KOPT-K1 (cell line): ENCODE measurements around the gene ZCCHC7.
"Not testable (repeated sequence)": the region's sequence is repeated elsewhere in the genome, so short reads cannot be mapped to it uniquely, and the experiment has no call there.

Source experiments
- H3K27ac ChIP-seq: fragments of 200-600 bp; sonication (generic); 2 replicates; pipeline ENCODE4 v1.5.1; 2016; ENCODE audit warnings: antibody characterized with exemption, mild to moderate bottlenecking, low read depth, low read length; ENCODE audit not compliant: poor library complexity, severe bottlenecking
- H3K36me3 ChIP-seq: fragments of 200-600 bp; sonication (generic); 2 replicates; pipeline ENCODE4 v1.5.1; 2017; ENCODE audit warnings: antibody characterized with exemption, mild to moderate bottlenecking, low read length, moderate library complexity; ENCODE audit not compliant: insufficient read depth
- H3K9me3 ChIP-seq: fragments of 200-600 bp; sonication (generic); 2 replicates; pipeline ENCODE4 v1.5.1; 2017; ENCODE audit warnings: antibody characterized with exemption, low read length, mild to moderate bottlenecking; ENCODE audit not compliant: insufficient read depth, poor library complexity, severe bottlenecking

The ZCCHC7 gene

GRCh38 chr9:37201581-37201980 lies 81.2 kb downstream of the ZCCHC7 start:
- H3K9me3 ChIP-seq, result peaks cover 9% of the 10 kb centered on the region
- H3K27ac ChIP-seq, result no peak overlapping the region
- peaks cover 24% of the 10 kb centered on the region; the same call in 1 of the 2 replicates for H3K36me3 ChIP-seq

DNA sequence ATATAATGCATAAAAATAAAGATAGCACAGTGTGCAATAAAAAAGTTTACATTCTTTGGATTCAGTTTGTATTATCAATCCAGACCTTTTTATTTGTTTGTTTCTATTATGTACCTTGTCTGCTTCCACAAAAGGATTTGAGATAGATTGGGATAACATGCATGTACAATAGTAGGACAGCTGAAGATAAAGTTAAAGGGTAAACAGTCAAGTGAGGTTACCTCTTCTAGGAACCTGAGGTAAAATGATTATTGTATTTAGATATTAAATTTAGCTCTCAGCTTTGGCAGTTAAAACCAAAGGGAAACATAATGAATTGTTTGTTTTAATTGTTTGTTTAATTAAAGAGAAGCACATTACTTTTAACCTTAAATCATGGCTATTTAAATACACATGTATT lies 81.7 kb downstream of the ZCCHC7 start:
- H3K9me3 ChIP-seq, result peaks cover 9% of the 10 kb centered on the region
- H3K27ac ChIP-seq, result no peak overlapping the region
- peaks cover 27% of the 10 kb centered on the region; the same call in 1 of the 2 replicates for H3K36me3 ChIP-seq

- H3K27ac ChIP-seq, H3K9me3 ChIP-seq: not testable (repeated sequence)
- H3K36me3 ChIP-seq, result peaks cover 34% of the 10 kb centered on the region; the same call in 1 of the 2 replicates
These were observed 83.1 kb downstream of the ZCCHC7 start for GRCh38 chr9:37203456-37203855.

DNA sequence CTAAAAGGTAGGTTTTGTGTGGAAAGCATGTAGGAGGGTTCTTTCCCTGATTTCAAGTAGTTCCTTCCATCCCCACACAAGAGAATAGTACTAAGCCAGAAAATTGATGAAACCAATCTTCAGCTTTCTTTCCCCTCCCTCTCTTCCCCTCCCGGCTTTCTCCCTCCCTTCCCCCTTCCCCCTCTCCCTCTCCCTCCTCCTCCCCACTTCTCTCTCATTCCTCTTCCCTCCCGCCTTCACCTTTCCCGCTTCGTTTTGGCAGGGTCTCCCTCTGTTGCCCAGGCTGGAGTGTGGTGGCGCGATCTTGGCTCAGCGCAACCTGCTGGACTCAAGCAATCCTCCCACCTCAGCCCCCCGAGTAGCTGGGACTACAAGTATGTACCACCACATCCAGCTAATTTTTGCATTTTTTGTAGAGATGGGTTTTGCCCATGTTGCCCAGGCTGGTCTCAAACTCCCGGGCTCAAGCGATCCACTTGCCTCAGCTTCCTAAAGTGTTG lies 85.8 kb downstream of the ZCCHC7 start:
- peaks cover 9% of the 10 kb centered on the region for H3K9me3 ChIP-seq
- H3K27ac ChIP-seq, result no peak overlapping the region
- H3K36me3 ChIP-seq, result peaks cover 34% of the 10 kb centered on the region; the same call in 1 of the 2 replicates

GRCh38 chr9:37209431-37210386 lies 89.3 kb downstream of the ZCCHC7 start:
- Histone ChIP-seq H3K27ac (no peak overlapping the region), H3K9me3 (no peaks in the 10 kb centered on the region), H3K36me3 (peaks cover 20% of the 10 kb centered on the region)

GRCh38 chr9:37210737-37211523 lies 90.6 kb downstream of the ZCCHC7 start:
- Histone ChIP-seq H3K36me3 (peaks cover 16% of the 10 kb centered on the region), H3K9me3 (no peaks in the 10 kb centered on the region), H3K27ac (no peak overlapping the region)

DNA sequence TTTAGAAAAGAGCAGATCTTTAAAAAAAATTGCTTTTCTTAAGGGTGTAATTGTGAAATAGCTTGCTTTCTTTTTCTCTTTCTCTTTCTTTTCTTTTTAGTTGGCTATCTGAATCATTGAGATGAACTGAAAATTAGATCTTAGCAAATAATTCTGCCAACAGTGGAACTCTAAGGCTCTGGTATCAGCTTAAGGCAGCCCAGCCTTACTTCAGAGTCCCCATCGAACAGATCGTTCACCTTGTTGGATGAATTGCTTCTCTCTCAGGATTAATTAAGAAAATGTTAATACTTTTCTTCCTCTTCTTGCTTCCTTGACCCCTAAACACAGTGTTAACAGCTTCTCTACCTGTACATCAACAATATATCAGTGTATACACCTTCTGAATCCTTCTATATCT lies 92.1 kb downstream of the ZCCHC7 start:
- Histone ChIP-seq H3K36me3 (peaks cover 8% of the 10 kb centered on the region), H3K9me3 (no peaks in the 10 kb centered on the region), H3K27ac (no peak overlapping the region)

- Histone ChIP-seq H3K36me3 (no peaks in the 10 kb centered on the region; the same call in 1 of the 2 replicates), H3K9me3 (no peaks in the 10 kb centered on the region), H3K27ac (no peak overlapping the region)
These were observed 95.0 kb downstream of the ZCCHC7 start for GRCh38 chr9:37215381-37215780.

DNA sequence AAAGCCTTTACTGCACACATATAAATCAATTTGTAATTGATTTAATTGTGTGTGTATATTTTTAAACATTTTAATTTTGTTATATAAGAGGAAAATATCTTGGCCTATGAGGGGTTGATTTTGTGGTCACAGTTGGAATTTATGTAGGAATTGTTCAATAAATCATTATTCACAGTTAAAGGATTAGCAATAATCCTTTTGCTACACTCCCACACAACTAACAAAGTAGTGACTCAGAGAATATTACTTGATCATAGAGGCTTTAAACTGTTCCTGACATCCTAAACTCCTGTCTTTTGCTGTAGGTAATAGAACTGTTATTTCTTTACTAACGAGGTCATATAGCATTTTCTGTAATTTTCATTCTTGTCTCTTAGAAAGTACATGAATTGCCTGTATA lies 95.5 kb downstream of the ZCCHC7 start:
- Histone ChIP-seq H3K27ac (no peak overlapping the region), H3K9me3 (no peaks in the 10 kb centered on the region), H3K36me3 (no peaks in the 10 kb centered on the region; the same call in 1 of the 2 replicates)

- H3K27ac ChIP-seq, result no peak overlapping the region
- no peaks in the 10 kb centered on the region for H3K9me3 ChIP-seq
- no peaks in the 10 kb centered on the region; the same call in 1 of the 2 replicates for H3K36me3 ChIP-seq
These were observed 96.8 kb downstream of the ZCCHC7 start for GRCh38 chr9:37217161-37217560.

GRCh38 chr9:37218800-37219425 lies 98.5 kb downstream of the ZCCHC7 start:
- Histone ChIP-seq H3K27ac (no peak overlapping the region), H3K36me3 (no peaks in the 10 kb centered on the region; the same call in 1 of the 2 replicates), H3K9me3 (no peaks in the 10 kb centered on the region)

DNA sequence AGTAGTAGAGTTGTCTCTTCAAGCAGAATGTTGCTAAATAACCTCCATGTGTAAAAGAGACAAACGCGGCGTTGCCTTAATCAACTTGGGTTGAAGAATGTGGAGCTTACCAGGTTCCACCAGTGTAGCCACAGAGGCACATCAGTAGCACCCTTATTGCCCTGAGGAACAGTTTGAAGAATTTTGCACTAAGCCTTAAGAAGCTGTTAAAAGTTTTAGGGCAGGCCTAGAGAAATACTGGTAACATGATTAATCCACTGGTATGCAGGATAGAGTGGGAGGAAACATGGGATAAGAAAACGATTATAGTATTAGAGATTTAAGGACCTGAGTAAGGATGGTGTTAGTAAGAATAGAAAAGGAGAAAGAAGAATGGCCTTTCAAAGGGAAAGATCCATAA lies 100.6 kb downstream of the ZCCHC7 start:
- Histone ChIP-seq H3K9me3 (no peaks in the 10 kb centered on the region), H3K36me3 (no peaks in the 10 kb centered on the region), H3K27ac (no peak overlapping the region)

- H3K9me3 ChIP-seq, result no peaks in the 10 kb centered on the region
- H3K27ac ChIP-seq, result no peak overlapping the region
These were observed 101.2 kb downstream of the ZCCHC7 start for GRCh38 chr9:37221489-37222106.

GRCh38 chr9:37229455-37229854 lies 109.1 kb downstream of the ZCCHC7 start:
- Histone ChIP-seq H3K9me3 (no peaks in the 10 kb centered on the region), H3K27ac (no peak overlapping the region), H3K36me3 (0 out of 2 replicates have a peak, but pooled peaks cover 4% of the 10 kb centered on the region)

More at GRCh38 chr9:37221489-37222106, 101.2 kb downstream of the ZCCHC7 start:
- no peaks in the 10 kb centered on the region for H3K36me3 ChIP-seq
